Measurements from ENCODE around the gene TULP4.
"Not testable (repeated sequence)": the region's sequence is repeated elsewhere in the genome, so short reads cannot be mapped to it uniquely, and the experiment has no call there.

TULP4 gene

DNA sequence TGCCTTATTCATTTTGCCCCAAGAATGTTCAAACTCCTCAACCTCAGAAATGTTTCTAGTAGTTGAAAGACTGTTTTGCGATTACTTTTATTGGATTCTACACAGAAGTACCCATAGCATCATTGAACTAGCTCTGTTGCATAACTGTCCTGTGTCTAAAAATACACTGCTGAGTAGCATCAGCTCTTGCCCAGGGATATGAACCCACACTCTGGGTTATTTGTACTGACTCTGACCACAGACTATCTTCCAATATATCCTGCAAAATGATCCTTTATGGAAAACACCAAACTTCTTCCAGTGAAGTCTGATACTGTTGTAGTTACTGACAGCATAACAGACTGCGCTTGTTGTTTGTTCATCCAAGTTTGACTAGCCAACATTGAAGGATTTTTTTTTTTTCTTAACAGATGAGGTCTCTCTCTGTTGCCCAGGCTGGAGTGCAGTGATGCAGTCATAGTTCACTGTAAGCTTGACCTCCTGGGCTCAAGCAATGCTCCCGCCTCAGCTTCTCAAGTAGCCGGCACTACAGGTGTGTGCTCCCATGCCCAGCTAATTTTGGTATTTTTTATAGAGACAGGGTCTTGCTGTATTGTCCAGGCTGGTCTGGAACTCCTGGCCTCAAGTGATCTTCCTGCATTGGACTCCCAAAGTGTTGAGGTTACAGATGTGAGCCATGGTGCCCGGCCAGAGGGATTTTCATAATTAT lies 49.9 kb downstream of the TULP4 start:
- DNase-seq = no peak

DNA sequence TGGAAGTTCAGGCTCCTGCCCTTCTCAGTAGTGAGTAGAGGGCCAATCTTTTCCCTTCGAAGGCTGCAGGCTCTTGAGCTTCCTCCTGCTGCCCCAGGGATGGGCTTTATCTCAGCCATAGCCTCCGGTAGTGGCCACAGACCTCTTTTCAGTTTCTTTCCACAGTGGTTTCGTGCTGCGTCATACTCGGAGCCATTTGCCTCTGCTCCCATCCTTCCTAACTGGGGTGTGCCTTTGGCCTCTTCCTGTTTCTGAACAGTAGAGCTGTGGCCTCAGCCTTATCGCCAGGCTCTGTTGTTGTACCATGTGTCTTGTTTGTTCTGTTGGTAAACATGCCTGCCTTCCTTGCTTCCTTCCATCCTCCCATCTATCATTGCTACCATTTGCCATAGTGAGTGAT lies 54.1 kb downstream of the TULP4 start:
- no peak for DNase-seq

GRCh38 chr6:158367816-158368215 lies 55.6 kb downstream of the TULP4 start:
- DNase-seq = no peak

GRCh38 chr6:158369241-158369640 lies 57.0 kb downstream of the TULP4 start:
- DNase-seq = no peak

DNA sequence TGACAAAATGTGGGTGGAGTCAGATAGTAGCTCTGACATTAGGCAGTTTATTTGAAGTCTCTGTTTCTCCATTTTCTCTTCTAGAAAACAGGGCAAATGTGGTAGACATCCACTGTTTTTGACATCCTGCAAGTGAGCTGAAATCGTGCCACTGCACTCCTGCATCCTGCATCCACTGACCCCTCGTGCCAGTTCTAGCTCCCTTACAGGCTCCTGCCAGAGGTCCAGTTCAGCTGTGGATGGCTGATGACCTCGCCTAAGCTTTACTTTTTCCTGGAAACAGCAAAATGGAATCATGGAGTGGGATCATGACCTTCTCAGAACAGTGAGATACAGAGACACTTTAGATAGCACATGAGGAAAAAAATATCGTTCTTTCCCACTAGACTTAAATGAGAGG lies 58.5 kb downstream of the TULP4 start:
- DNase-seq = no peak

DNA sequence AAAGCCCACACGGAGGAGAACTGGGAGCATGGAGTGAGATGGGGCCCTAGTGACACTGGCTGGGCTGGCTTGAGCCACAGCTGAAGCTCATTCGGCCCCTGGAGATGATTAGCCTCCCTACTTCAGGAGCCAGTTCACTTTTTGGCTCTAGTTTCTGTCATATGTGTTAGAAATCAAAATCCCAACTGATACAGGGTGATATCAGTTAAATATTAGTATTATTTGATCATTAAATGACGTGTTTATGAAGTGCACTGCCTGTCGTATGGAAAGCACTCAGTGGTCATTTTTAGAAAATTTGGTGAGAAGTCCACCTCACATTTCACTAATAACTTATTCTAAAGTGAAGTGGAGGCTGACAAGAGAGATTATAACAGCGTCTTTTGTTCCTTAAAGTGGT lies 59.0 kb downstream of the TULP4 start:
- DNase-seq = no peak

DNA sequence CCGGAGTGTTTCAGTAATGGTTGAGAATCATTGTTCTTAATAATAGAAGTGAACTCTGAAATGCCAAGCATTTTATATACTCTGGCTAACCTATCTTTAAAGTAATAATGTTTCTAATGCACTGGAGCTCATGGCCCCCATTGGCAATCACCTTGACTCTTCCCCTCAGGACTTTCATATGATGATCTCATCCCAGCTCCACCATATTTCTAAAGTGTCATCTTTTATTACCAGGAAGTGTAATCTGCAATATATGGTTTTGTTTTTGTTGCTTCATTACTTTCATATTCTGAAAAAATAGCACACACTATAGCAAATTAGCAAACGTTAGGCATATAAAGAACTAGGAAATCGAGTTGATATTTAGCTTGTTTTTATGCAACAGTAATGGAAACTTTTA lies 60.3 kb downstream of the TULP4 start:
- DNase-seq = no peak

DNA sequence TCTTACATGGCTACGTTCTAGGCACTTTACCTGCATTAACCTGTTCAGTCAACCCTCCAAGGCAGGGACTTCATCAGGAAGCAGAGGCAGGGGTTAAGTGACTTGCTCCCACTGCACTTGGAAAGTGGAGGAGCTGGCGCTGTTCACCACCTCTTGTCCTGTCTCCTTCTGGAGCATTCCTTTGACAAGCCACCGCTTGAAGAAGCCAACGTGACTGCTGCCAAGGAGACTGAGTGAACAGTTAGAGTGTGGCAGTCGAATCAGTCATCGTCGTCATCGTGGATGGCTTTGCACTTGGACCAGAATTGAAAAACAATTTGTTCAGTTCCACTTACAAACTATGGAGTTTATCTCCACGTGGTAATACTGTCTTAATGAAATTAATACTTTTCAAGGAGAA lies 60.9 kb downstream of the TULP4 start:
- no peak for DNase-seq

- no peak for DNase-seq
Observed at GRCh38 chr6:158374020-158374419, 61.8 kb downstream of the TULP4 start.

DNA sequence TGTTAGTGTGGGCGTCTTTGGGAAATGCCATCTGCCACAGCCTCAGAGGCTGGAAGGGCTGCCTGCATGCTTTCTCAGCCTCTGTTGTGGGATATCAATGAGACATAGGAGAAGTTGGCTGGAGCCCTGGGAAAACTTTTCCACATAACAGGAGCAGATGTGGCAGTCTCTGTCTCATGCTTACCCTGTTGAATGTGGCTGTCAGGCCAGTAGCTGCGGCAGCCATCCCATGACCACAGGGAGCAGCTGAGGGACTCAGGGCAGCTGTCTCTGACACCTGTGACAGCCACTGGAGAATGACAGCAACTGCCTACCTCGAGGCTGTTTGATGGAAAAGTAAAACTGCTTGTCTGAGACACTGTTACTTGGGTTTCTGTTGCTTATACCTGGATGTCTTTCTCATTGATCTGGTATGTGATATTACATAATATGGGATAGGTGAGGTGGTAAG lies 64.4 kb downstream of the TULP4 start:
- no peak for DNase-seq

- no peak for DNase-seq
Observed at GRCh38 chr6:158377860-158378259, 65.6 kb downstream of the TULP4 start.

- DNase-seq = no peak
Observed at GRCh38 chr6:158379336-158379735, 67.1 kb downstream of the TULP4 start.

DNA sequence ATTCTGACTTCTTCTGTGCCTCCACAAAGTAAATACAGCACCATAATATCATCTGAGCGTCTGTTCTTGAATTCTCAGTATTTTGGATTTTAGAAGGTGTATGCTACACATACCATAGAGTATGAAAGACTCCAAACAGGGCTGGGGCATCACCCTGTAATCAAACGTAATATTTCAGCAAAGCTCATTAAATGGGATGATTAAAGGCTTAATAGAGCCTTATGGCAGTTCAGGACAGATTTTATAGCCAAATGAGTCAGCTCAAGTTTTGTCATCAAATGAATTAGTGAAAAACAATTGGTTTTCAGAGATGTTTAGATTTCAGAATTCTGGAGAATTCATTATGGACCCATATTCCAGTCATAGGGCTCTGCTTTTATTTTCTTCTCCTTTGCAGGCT lies 68.9 kb downstream of the TULP4 start:
- DNase-seq = no peak

- DNase-seq = no peak
Observed at GRCh38 chr6:158382491-158382890, 70.2 kb downstream of the TULP4 start.

DNA sequence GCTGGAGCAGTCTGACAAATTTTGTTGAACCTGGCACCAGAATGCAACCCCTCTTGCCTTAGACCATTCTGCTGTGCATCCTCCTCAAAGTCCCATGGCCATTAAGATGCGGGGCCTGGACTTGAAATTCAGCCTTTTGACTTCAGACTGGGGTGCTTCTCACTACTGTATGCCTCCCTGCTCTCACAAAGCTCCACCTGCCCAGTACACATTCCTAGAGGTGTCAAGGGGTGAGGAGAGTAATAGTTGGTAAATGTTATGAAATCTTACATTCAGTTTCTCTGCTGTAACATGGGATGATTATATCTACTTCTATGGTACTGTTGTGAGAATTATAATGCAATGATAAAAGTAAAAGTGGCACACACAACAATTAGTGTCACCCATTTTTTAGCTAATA lies 70.8 kb downstream of the TULP4 start:
- DNase-seq = no peak

- no peak for DNase-seq
Observed at GRCh38 chr6:158383542-158383941, 71.3 kb downstream of the TULP4 start.

DNA sequence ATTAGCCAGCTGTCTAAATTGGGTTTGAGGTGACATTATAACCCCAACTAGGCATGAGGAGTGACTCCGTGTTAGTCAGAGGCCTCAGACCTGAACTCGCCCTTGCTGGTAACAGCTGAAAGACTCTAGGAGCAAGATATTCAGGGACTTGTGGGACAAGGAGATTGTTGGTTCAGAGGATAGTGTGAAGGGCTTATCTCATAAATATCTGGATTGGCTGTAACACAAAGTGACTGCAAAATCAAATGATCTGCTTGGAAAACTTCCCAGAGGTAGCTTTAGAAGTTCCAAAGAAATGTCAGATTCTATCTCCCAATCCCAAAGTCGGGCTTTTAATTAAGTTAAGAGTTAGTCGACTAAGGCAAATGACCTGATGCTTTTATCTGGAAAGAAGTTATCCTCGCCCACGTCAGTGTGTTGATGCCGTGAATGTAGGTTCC lies 72.4 kb downstream of the TULP4 start:
- DNase-seq = no peak

- no peak for DNase-seq
Observed at GRCh38 chr6:158387036-158387435, 74.8 kb downstream of the TULP4 start.

DNA sequence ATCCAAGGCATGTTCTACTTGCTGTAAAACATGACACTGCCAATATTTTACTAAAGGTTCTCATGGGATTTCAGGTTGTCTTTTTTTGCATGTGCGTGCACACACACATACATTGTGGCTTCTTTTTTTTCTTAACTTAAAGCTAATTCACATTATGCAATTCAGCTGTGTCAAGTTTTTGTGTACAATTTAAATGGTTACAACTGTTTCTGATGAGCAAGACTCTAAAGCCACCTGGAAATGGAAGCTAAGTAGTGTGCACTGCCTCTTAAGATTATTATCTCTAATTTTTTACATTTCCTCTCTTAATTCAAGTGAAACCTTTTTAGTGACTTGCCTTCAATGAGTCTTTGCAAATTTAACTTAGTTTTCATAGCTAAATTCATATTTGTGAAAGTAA lies 75.3 kb downstream of the TULP4 start:
- DNase-seq = no peak

DNA sequence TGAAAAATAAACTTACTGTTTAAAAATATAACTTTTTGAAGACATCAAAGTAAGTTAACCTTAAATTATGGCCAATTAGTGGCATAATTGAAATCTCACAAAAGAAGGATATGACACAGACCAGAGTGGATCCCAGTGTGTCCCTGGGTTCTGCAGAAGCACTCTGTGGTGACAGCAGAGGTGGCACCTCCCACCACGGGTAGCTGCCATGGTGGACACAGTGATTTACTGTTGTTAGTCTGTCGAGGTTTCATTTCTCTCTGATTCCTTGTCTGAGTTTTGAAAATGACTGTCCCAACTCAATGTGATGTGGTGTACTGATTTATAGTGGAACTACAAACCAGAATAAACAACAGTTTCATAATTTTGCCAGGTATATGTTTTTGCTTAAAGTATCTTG lies 76.5 kb downstream of the TULP4 start:
- DNase-seq = no peak

GRCh38 chr6:158389193-158389919 lies 77.1 kb downstream of the TULP4 start:
- no peak for DNase-seq

DNA sequence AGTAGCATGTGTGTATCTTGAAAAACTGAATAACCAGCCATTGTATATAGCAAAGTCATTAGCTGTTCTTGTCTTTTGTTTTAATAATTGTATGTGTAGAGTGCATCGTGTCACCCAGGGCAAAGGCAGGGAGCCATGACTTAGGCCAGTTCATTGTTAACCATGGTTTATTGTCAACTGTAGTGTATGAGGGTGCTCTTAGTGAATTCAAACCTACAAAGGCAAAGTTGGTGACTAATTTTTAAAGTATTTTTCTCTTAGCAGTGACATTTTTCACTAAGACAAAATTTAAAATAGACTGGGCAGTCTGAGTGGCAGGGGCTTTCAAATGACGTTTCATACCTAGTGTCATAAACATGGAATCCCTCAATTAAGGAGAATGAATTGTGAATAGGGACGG lies 79.0 kb downstream of the TULP4 start:
- DNase-seq = no peak

- not testable (repeated sequence) for DNase-seq
Observed at GRCh38 chr6:158391977-158392376, 79.7 kb downstream of the TULP4 start.

DNA sequence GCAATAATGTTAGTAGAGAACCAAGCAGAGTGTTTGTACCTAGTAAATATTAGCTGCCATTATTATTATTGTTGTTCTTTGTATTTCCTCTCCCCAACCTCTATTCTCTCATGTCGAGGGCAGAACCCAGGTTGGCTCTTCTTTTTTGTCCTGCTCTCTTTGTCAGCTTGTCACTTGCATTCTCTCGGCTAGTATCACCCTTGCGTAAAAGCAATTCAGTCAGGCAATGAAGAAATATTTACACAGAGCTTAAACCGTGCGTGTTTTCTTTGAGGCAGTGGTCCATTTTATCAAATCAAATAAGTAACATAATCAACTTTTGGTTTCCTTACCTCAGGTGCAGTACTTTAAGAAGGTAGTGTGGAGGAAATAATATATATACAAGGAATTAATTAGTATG lies 83.9 kb downstream of the TULP4 start:
- DNase-seq = no peak

- DNase-seq = no peak
Observed at GRCh38 chr6:158397578-158397977, 85.3 kb downstream of the TULP4 start.

All from effector CD8-positive, alpha-beta T cell (primary cell).